ENCODE measurements around the gene CMSS1. TPM values are rescaled to one million over a fixed set of nuclear protein-coding genes. Genes with fewer than 3 reads are reported as not detected.

CMSS1 gene
- total and polyA plus RNA-seq, 2 of the 13 experiments (the other 11 are each of a cell fraction or from before 2014, with no cell fraction given): 6.4 to 48.7 TPM

- TF ChIP-seq HIC2 (CRISPR knock-in tag; IDR thresholded peaks at IDR 0.05; ENCODE audit: low read depth) (no peak), ZNF678 (CRISPR knock-in tag; IDR thresholded peaks at IDR 0.05) (no peak), RFX3 (CRISPR knock-in tag; IDR thresholded peaks at IDR 0.05) (no peak), ZNF207 (IDR thresholded peaks at IDR 0.05; ENCODE audit: borderline replicate concordance) (no peak), IKZF1 (IDR thresholded peaks at IDR 0.05) (no peak), ATF5 (CRISPR knock-in tag; IDR thresholded peaks at IDR 0.05; ENCODE audit: low read depth) (no peak), ZBTB37 (CRISPR knock-in tag; IDR thresholded peaks at IDR 0.05) (no peak), ZNF577 (CRISPR knock-in tag; IDR thresholded peaks at IDR 0.05; ENCODE audit: borderline replicate concordance, low read depth) (no peak), FLYWCH1 (CRISPR knock-in tag; IDR thresholded peaks at IDR 0.05) (no peak), ZFP91 (CRISPR knock-in tag; IDR thresholded peaks at IDR 0.05; ENCODE audit: borderline replicate concordance) (no peak), ZNF296 (CRISPR knock-in tag; conservative IDR thresholded peaks at IDR 0.05) (no peak), KDM5B (CRISPR knock-in tag; IDR thresholded peaks at IDR 0.05; ENCODE audit: borderline replicate concordance) (no peak), MED1 (CRISPR knock-in tag; IDR thresholded peaks at IDR 0.05) (peak; percentile 96), ELF1 (CRISPR knock-in tag; IDR thresholded peaks at IDR 0.05) (no peak), ZNF572 (CRISPR knock-in tag; IDR thresholded peaks at IDR 0.05) (no peak), LCORL (IDR thresholded peaks at IDR 0.05) (no peak), LCORL (CRISPR knock-in tag; IDR thresholded peaks at IDR 0.05) (0 out of 2 replicates have a peak, but pooled peaks have one; percentile 31), SPEN (CRISPR knock-in tag; IDR thresholded peaks at IDR 0.05; ENCODE audit: low read depth) (no peak), CBX2 (IDR thresholded peaks at IDR 0.05; ENCODE audit: low read depth, low read length) (no peak), CBX2 (CRISPR knock-in tag; IDR thresholded peaks at IDR 0.05; ENCODE audit: low read depth) (no peak), ZNF589 (CRISPR knock-in tag; conservative IDR thresholded peaks at IDR 0.05) (no peak), ZNF180 (CRISPR knock-in tag; IDR thresholded peaks at IDR 0.05; ENCODE audit: borderline replicate concordance, low read depth) (no peak), ZNF333 (CRISPR knock-in tag; IDR thresholded peaks at IDR 0.05; ENCODE audit: borderline replicate concordance) (no peak)
- TF ChIP-seq, protein P1, sequence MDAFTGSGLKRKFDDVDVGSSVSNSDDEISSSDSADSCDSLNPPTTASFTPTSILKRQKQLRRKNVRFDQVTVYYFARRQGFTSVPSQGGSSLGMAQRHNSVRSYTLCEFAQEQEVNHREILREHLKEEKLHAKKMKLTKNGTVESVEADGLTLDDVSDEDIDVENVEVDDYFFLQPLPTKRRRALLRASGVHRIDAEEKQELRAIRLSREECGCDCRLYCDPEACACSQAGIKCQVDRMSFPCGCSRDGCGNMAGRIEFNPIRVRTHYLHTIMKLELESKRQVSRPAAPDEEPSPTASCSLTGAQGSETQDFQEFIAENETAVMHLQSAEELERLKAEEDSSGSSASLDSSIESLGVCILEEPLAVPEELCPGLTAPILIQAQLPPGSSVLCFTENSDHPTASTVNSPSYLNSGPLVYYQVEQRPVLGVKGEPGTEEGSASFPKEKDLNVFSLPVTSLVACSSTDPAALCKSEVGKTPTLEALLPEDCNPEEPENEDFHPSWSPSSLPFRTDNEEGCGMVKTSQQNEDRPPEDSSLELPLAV (CRISPR knock-in tag; conservative IDR thresholded peaks at IDR 0.05; ENCODE audit: low read depth): no peak
Measured at GRCh38 chr3:100097919-100098783, 280.5 kb downstream of the CMSS1 start (continued).

Measured in HepG2 (cell line).